GM21529 (cell line): ENCODE measurements around the gene ASAP3.
"Not testable (repeated sequence)": the region's sequence is repeated elsewhere in the genome, so short reads cannot be mapped to it uniquely, and the experiment has no call there.

Experiments used
- ATAC-seq: cut with Tn5 transposase; IDR thresholded peaks from one replicate; pipeline ENCODE4 v1.9.1; 2021; ENCODE audit not compliant: unreplicated experiment

Gene ASAP3

DNA sequence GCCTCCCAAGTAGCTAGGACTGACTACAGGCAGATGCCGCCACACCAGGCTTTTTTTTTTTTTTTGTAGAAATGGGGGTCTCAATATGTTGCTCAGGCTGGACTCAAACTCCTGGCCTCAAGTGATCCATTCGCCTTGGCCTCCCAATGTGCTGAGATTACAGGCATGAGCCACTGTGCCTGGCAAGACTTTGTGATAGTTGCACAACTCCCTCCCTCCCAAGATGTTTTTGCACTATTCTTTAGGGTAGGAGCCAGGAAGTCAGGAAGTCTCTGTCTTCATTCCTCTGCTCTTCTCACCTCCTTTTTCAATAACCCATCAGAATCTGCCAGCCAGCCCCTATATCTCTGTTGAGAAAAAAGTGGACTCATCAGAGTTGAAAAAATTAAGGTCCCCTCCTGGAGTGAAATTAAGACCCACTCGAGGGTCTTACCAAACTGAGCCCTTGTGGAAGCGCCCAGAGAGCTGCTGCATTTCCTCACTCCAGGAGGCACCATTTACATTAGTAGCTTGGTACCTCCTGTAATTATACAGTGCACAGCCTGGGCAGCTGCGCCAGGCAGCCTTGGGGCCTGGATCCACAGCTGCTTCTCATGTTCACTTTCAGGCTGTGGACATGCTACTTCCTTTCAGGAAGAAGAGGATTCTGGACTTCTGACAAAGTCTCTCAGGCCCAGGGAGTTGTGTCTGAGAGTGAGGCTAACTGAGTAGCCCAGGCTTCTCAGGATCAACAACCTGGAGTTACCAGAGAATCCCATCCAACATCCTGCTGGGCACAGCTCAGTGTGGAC is 83.5 kb downstream of the ASAP3 start:
- ATAC-seq: no peak

DNA sequence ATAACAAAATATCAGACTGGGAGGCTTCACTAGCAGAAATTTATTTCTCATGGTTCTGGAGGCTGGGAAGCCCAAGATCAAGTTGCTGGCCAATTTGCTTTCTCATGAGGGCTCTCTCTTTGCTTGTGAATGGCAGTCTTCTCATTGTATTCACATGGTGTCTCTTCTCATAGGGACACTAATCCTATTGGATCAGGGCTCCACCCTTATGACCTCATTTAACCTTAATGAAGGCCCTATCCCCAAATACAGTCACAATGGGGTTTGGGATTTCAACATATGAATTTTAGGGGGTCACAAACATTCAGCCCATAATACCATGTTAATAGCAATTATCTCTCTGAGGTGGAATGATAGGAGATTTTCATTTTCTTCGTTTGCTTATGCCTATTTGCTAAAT is 84.8 kb downstream of the ASAP3 start:
- no peak for ATAC-seq

DNA sequence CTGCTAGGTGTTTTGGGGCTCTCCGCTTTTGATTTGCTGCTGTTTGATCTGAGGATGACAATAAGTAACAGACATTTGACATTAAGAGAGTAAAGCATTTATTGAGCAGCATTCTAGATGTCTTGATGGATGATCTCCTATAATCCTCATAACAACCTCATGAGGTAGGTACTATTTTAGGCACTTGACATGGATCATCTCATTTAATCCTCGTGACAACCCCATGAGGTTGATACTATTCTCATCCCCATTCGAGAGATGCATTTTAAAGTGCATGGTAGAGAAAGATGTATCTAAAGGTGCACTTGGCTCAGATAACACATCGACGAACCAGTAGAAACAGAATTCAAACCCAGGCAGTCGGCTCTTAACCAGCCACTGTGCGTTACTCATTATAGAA is 86.1 kb downstream of the ASAP3 start:
- ATAC-seq: no peak

DNA sequence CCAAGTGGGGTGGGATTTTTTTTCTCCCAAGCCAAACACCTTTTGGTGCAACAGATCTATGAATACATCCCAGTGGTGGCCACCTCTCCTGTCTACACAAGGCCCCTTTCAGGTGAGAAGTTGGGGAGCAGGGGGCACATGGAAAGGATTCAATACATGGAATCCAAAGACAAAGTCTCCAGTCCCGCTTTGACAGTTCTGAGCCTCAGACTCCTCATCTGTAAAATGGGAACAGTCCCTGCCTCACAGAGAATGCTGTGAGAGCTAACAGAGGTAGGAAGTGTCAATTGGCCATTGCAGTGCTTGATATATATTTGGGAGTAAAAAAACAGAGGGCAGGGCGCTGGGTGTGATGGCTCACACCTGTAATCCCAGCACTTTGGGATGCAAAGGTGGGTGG is 87.6 kb downstream of the ASAP3 start:
- no peak for ATAC-seq

DNA sequence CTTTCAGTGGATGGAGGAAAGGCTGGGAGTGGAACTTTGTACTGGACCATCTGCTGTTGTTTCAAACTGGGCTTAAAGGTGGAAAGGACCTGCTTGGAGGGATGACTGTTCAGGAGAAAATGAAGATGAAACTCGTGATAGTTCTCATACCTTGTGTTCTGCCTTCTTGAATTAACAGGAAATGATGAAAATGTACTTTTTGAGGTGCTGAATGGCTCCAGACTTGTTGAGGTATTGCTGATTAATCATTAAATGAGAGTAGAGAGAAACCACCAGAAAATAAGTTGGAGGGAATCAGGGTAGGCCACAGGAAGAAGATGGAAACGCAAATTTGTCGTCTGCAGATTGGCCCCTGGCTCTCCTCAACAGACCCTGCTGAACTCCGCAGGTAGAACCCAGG is 88.1 kb downstream of the ASAP3 start:
- ATAC-seq: no peak

DNA sequence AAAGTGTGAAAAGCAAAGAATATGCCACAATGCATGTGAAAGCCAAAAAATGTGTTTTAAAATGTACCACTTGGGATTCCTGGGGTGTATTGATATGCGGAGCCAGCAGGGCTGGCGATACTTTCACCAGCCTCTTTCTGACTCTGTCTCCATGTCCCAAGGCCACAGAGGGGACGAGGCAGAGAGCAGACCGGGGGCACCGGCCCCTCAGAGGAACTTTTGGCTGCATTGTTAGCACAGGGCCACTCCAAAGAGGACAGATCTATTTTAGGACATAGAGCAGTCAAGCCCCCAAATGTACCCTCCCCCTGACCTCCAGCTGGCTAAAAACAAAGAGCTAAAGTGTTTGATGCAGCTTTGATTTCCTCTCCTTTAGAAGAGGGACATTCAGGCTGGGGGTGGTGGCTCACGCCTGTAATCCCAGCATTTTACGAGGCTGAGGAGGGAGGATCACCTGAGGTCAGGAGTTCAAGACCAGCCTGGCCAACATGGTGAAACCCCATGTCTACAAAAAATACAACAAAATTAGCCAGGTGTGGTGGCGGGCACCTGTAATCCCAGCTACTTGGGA is 88.7 kb downstream of the ASAP3 start:
- ATAC-seq: no peak

DNA sequence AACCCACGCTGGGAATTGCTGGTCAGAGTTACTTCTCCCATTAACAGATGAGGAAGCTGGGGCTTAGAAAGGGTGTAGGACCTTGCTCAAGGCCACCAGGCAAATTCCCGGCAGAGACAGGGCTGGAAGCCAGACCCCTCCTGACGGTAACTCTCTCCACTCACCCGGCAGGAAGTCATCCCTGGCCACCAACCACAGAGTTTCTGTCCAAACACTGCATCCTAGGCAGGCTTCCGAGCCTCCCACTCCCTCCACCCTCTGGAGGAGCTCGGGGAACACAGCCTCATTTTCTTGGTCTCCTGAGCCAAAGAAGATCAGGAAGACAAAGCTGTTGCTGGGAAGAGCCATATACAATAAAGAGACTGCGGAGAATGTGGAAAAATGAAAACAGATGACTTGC is 89.3 kb downstream of the ASAP3 start:
- no peak for ATAC-seq

DNA sequence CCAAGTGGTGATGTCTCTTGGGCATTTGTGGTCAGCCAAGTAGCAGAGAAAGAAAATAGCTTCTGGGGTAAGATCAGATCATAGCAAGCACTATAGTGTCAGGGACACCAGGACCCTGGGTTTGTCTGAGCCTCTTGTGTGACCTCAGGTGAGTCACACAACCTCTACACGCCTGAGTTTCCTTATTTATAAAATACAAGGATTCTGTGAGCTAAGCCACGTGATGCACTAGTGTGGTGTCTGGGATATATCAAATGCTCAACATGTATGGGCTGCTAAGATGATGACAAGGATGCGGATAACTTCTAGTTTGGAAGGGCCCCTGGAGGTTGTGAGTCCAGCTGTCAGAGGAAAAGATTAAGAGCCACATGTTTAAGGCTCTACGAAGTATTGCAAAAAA is 89.8 kb downstream of the ASAP3 start:
- ATAC-seq: no peak

DNA sequence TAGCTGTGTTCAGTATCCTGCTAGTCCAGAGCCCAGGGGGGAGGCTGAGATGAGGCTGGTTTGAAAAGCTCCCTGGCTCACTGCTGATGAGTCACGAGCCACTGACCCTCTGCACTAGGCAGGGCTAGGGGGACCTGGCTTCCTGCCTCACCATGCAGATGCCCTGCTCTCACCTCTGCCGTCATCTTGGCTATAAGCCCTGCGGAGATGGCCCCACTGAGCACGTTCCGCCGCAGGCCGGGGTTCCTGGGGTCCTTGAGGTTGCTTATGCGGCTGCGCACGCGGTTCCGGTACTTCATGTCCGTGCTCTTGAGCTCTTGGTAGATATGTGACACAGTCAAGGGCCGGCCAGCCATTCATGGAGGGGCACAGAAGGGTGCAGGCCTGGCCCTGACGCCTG is 90.3 kb downstream of the ASAP3 start:
- no peak for ATAC-seq

DNA sequence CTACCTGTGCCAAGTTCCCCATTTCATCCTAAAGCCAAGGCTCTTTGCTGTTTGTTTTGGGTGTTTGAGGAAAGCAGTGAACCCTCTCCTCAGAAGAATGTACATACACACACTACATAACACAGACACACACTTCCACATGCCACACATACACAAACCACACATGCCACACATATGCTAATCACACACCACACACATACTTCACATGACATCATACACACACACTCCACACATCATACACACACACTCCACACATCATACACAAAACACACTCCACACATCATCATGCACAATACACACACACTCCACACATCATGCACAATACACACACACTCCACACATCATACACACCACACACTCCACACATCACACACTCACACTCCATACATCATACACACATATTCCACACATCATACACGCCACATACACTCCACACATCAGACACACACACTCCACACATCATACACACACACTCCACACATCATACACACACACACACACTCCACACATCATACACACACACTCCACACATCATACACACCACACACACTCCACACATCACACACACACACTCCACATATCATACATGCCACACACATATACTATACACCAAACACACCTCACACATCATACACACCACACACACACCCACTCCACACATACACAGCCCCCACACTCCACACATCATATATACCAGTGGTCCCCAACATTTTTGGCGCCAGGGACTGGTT is 91.7 kb downstream of the ASAP3 start:
- no peak for ATAC-seq

DNA sequence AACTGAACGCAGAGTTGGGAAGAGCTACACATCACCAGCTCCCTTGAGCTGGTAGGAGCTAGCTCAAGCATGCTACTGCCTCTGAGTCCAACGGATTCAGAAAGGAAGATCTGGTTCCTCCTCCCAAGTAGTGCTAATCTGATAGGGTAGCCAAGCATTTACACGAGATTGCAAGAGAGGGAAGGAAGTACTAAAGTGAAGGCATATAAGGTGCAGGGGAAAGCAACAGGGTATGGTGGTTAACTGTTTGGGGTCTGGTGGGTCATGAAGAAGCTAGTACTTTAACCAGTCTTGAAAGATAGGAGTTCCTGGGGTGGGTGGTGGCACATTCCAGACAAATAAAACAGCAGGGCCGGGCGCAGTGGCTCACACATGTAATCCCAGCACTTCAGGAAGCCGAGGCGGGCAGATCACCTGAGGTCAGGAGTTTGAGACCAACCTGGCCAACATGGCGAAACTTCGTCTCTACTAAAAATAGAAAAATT is 94.1 kb downstream of the ASAP3 start:
- no peak for ATAC-seq

DNA sequence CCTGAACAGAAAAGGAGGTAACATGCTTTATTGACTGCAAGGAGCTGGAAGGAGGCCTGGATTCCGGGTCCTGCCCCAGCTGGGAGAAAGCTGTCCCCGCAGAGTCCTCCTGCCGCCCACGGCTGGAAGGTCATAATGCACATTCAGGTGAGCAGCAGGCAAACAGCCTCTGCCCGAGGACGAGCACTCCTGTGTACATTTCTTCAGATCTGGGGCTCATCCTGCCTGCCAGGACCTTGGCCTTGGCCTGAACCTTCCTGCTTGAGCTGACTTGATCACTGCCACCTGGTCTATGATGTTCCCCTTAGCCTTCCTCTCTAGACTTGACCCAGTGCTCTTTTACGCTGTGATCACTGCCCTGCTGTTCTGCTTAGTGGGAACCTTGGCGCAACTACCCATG is 96.5 kb downstream of the ASAP3 start:
- ATAC-seq: no peak

DNA sequence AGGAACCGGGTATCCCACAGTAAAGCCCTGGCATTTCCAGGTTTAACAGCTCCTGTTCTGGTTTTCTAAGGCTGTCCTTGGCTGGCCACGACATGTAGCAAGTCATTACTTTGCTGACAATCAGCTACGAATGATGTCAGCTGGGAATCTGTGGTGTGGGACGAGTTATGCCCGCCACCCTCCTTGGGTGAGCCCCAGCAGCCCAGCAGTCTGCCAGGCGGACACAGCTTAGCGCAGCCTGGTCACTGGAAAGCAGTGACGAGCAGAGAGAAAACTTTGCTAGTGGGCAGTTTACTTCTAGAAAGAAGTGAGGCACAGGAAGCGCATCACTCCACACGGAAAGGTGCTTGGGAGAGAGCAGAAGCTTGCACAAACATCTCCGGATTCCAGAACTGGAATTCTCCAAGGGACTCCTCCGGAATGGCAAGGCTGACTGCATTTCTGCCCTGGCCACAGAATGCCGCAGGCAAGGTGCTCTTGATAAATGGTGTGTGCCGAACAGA is 98.8 kb downstream of the ASAP3 start:
- ATAC-seq: no peak

DNA sequence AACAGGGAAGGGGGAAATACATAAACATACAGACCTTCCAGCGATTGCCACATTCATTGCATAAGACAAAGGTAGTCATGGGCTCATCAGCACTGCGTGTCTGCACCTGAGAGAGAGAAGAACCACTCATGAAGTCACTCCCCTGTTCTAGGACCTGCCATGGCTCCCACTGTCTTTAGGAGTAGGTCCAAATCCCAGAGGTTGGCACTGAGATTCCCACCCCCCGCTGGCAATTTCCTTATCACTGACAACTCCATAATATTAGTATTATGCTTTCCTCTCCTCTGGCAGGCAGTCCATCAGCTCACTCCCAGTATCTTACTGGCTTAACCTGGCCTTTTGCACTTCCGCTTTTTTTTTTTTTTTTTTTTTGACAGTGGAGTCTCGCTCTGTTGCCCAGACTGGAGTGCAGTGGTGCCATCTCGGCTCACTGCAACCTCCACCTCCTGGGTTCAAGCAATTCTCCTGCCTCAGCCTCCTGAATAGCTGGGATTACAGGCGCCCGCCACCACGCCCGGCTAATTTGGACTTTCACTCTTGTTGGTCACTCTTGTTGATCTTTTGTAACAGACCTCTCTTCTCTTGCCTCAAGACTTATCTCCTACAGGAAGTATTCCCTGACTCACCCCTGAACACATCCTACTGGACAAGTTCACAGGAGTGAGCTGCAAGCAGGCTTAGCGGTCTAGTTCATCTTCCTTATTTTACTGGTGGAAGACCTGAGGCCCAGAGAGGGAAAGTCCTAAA is 99.5 kb downstream of the ASAP3 start:
- no peak for ATAC-seq

DNA sequence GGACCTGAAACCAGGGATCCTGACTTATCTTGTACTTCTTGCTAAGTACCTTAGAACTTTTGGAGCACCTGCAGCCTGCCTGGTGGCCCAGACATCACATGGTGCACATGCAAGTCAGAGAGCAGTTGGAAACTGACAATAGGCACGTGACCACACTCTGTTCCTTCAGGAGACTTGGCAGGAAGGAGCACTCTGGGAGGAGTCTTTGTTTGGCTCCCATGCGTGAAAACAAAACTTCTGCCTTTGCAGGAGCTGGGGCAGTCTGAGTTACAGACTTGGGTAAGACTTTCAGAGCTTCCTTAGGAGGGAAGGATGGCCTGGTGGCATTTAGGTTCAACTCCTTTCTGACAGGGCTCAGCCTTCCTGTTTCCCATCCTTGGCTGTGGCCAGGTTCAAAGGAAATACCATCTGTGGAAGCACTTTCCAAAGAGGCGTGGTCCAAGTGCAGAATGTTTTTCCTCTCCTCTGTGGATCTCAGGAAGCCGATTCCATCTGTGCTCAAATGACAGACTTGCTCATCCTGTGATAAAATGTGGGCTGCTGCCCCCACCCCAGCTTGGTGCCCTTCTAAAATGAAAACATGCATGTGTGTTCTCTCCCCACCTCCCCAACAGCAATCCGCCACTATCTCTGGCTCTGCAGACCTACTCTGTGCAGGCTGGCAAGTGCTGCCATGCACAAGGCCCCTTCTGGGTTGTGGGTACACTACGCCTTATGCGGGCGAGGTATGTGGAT is 100.2 kb downstream of the ASAP3 start:
- ATAC-seq: no peak

DNA sequence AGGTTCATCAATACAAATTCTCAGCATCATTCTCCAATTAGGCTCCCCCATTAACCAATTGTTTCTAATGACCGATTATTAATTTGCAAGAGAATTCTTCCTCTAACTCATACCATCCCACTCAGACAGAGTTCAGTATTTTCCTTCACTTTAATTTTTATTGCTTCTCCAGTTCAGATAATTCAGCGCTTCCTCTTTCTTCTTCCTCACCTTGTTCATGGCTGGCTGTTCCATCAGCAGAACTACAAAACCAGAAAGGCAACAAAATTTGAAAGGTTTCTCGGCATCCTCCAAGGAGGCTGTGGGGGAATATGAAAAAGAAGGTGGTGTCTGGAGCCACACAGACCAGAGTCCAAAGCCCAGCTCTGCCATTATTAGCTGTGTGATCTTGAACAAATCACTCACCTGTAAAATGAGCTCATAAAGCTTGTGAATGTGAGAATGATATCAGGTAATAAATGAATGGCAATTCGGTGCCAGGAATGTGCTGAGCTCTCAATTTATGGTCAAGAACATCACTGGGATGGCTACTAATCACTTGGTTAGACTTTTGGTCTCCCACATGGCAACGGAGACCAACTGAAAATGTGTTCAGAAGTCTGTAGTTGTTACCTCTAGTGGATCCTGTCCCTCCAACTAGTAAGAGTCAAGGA is 102.6 kb downstream of the ASAP3 start:
- ATAC-seq: no peak

DNA sequence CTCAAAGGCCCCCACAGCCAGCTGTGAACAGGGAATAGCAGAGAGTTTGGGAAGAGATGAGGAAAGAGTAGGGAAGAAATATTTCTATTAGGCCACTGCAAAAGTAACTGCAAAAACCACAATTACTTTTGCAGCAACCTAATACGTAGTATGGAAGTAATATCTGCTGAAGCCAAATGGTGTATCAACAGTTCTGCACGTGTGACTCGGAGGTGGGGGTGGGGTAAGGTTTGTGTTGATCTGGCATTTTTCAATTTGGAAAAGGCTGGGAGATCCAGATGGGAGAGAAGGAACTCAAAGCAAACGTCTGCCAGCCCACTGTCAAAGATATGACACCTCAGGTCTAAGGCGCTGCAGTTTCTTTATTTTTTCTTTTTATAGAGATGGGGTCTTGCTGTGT is 103.3 kb downstream of the ASAP3 start:
- ATAC-seq: no peak

DNA sequence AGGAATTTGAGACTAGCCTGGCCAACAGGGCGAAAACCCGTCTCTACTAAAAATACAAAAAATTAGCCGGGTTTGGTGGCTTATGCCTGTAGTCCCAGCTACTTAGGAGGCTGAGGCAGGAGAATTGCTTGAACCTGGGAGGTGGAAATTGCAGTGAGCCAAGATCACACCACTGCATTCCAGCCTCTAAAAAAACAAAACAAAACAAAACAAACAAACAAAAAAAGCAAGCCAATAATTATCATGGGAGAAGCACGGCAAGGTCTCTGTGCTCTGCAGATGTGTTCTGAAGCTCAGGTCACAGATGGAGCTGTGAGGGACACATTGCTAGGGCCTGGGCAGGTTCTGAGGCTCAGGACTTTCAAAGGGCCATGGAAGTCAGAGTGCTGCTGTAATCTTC is 103.7 kb downstream of the ASAP3 start:
- ATAC-seq: not testable (repeated sequence)
